ENCODE data around the gene PLIN1.

The PLIN1 gene

GRCh38 chr15:89672221-89673164 lies 6.7 kb downstream of the PLIN1 start:
- no peak for DNase-seq (ENCODE audit: low read depth in 1 of 2, low spot score in 1 of 2)

- no peak for DNase-seq (ENCODE audit: low read depth in 1 of 2, low spot score in 1 of 2)
Observed at GRCh38 chr15:89671687-89672086, 7.5 kb downstream of the PLIN1 start.

- DNase-seq (ENCODE audit: low read depth in 1 of 2, low spot score in 1 of 2) = no peak
Observed at GRCh38 chr15:89670971-89671560, 8.1 kb downstream of the PLIN1 start.

GRCh38 chr15:89669941-89670340 lies 9.2 kb downstream of the PLIN1 start:
- no peak for DNase-seq (ENCODE audit: low read depth in 1 of 2, low spot score in 1 of 2)

- DNase-seq (ENCODE audit: low read depth in 1 of 2, low spot score in 1 of 2) = no peak
Observed at GRCh38 chr15:89669309-89669865, 9.8 kb downstream of the PLIN1 start.

- no peak for DNase-seq (ENCODE audit: low read depth in 1 of 2, low spot score in 1 of 2)
Observed at GRCh38 chr15:89668171-89668570, 11.0 kb downstream of the PLIN1 start.

GRCh38 chr15:89667706-89667960 lies 11.5 kb downstream of the PLIN1 start:
- no peak for DNase-seq (ENCODE audit: low read depth in 1 of 2, low spot score in 1 of 2)

- DNase-seq (ENCODE audit: low read depth in 1 of 2, low spot score in 1 of 2) = no peak
Observed at GRCh38 chr15:89666858-89667705, 12.1 kb downstream of the PLIN1 start.

- no peak for DNase-seq (ENCODE audit: low read depth in 1 of 2, low spot score in 1 of 2)
Observed at GRCh38 chr15:89666184-89666857, 12.8 kb downstream of the PLIN1 start.

- no peak for DNase-seq (ENCODE audit: low read depth in 1 of 2, low spot score in 1 of 2)
Observed at GRCh38 chr15:89665449-89666181, 13.6 kb downstream of the PLIN1 start.

- DNase-seq (ENCODE audit: low read depth in 1 of 2, low spot score in 1 of 2) = no peak
Observed at GRCh38 chr15:89664441-89665350, 14.5 kb downstream of the PLIN1 start.

GRCh38 chr15:89662893-89663626 lies 16.1 kb downstream of the PLIN1 start:
- DNase-seq (ENCODE audit: low read depth in 1 of 2, low spot score in 1 of 2) = no peak

- DNase-seq (ENCODE audit: low read depth in 1 of 2, low spot score in 1 of 2) = no peak
Observed at GRCh38 chr15:89660556-89660955, 18.6 kb downstream of the PLIN1 start.

GRCh38 chr15:89659295-89659694 lies 19.9 kb downstream of the PLIN1 start:
- no peak for DNase-seq (ENCODE audit: low read depth in 1 of 2, low spot score in 1 of 2)

GRCh38 chr15:89657686-89658200 lies 21.4 kb downstream of the PLIN1 start:
- DNase-seq (ENCODE audit: low read depth in 1 of 2, low spot score in 1 of 2) = no peak

GRCh38 chr15:89656116-89656815 lies 22.9 kb downstream of the PLIN1 start:
- no peak for DNase-seq (ENCODE audit: low read depth in 1 of 2, low spot score in 1 of 2)

- no peak for DNase-seq (ENCODE audit: low read depth in 1 of 2, low spot score in 1 of 2)
Observed at GRCh38 chr15:89654847-89655805, 24.0 kb downstream of the PLIN1 start, which contains the start of gene KIF7. KIF7 (minus strand) TSS chr15:89655467; CDS start chr15:89652930, 2,537 bp downstream.

Data from stimulated activated CD4-positive, alpha-beta T cell treated with anti-CD3 and anti-CD28 coated beads, Interleukin-15, amount 100 ng/mL, for 1 hour (primary cell).